ENCODE measurements around the gene FAM20C.

- TF ChIP-seq CTCF (tag by site-specific recombination; IDR thresholded peaks at IDR 0.05) (no peak), ZFHX2 (tag by site-specific recombination; conservative IDR thresholded peaks at IDR 0.05) (no peak), ZBTB10 (tag by site-specific recombination; IDR thresholded peaks at IDR 0.05) (no peak), ZNF658 (tag by site-specific recombination; IDR thresholded peaks at IDR 0.05) (no peak), YY1 (tag by site-specific recombination; IDR thresholded peaks at IDR 0.05) (no peak)
These were observed 8.3 kb downstream of the FAM20C start for GRCh38 chr7:200704-201103.
